Measurements from ENCODE around the gene EIF2B5. TPM values are rescaled to one million over a fixed set of nuclear protein-coding genes. Genes with fewer than 3 reads are reported as not detected.

Gene EIF2B5
- total and polyA plus RNA-seq, 9 of the 15 experiments (the other 6 are each of a cell fraction or from before 2014, with no cell fraction given): 19.1 to 92.4 (median 74.0) TPM

DNA sequence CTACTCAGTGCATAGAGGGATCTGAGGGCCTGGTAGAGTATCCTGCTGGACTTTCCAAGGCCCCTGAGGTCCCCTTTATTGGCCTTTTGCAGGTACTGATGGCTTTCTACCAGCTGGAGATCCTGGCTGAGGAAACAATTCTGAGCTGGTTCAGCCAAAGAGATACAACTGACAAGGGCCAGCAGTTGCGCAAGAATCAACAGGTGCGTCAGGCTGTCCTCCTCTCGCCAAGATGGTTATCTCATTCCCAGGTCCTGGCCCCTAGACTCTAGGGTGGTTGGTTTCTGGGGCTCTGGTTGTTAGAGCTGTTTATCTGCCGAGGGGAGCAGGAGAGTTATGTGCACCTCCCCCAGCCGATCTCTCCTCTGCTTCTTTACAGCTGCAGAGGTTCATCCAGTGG lies 9.3 kb downstream of the EIF2B5 start:
- ChIA-PET CTCF (ENCODE audit: low intra/inter-chr PET ratio) (interaction anchor here (1.0 kb wide), 1 partner anchor 250 kb away, joined by 3 read pairs; no protein-coding TSS in a partner anchor), POLR2A (interaction anchor here (0.7 to 4.1 kb wide), 7 partner anchors 9 to 249 kb away, joined by 3 to 48 read pairs (median 4); partner anchors contain the start of genes ABCF3, DVL3 and EIF2B5)
- H2AFZ ChIP-seq (ENCODE audit: low read depth, low read length): no peak overlapping the region
- FAIRE-seq: no peak
- H3K27me3 ChIP-seq (ENCODE audit: control insufficient read depth in 2 of 2, insufficient read depth in 2 of 2, low read length in 2 of 2): no peaks in the 10 kb centered on the region
- H3K4me1 ChIP-seq (replicated peaks in 1 of 2; ENCODE audit: control insufficient read depth in 2 of 2, insufficient read depth in 2 of 2, low read length in 2 of 2): peaks cover 0 to 3% of the 10 kb centered on the region in 2 experiments; a peak in 2 of 5 replicates
- in situ Hi-C loops (cut with MboI): no loop called here
- peaks cover 65% of the 10 kb centered on the region for H3K36me3 ChIP-seq (ENCODE audit: control insufficient read depth, insufficient read depth, low read length)
- no peak for DNase-seq (ENCODE audit: extremely low read depth in 1 of 4, low spot score in 3 of 4)
- 56% methylated on average over 5 of the region's 5 CpGs for WGBS (ENCODE audit: insufficient coverage, low coverage, missing lambda C conversion rate)
- H3K9me1 ChIP-seq (ENCODE audit: control insufficient read depth, insufficient read depth, low read length): peaks cover 2% of the 10 kb centered on the region
- no peak overlapping the region for H3K4me2 ChIP-seq (ENCODE audit: insufficient read depth, low read length)
- no peak overlapping the region for H3K27ac ChIP-seq (ENCODE audit: extremely low read depth, low read depth, low read length)
- intact Hi-C loops (cut with micrococcal nuclease): no loop called here
- H3K4me3 ChIP-seq: no peak overlapping the region
- H3K9ac ChIP-seq (ENCODE audit: insufficient read depth in 1 of 2, low read depth in 2 of 2, low read length in 2 of 2): no peak overlapping the region
- BruUV-seq (replicated peaks): no TSS peak
- no peaks in the 10 kb centered on the region for H3K9me3 ChIP-seq (replicated peaks; ENCODE audit: control insufficient read depth, insufficient read depth, low read depth, low read length)
- H4K20me1 ChIP-seq (replicated peaks; ENCODE audit: control insufficient read depth, insufficient read depth, low read length): no peaks in the 10 kb centered on the region
- H3K79me2 ChIP-seq (ENCODE audit: control insufficient read depth, insufficient read depth, low read length): no peaks in the 10 kb centered on the region
- TF ChIP-seq CEBPG (CRISPR knock-in tag; IDR thresholded peaks at IDR 0.05) (peak; percentile 48; the same call in 1 of the 2 replicates), CEBPG (tag; conservative IDR thresholded peaks at IDR 0.05 in 1 of 2, IDR thresholded peaks at IDR 0.05 in 1 of 2) (peak; percentile 67 to 94), CEBPB (tag; IDR thresholded peaks at IDR 0.05) (peak; percentile 95), ZFP30 (CRISPR knock-in tag; IDR thresholded peaks at IDR 0.05; ENCODE audit: borderline replicate concordance) (no peak)
- ATAC-seq: no peak; the same call in 2 of the 3 replicates

DNA sequence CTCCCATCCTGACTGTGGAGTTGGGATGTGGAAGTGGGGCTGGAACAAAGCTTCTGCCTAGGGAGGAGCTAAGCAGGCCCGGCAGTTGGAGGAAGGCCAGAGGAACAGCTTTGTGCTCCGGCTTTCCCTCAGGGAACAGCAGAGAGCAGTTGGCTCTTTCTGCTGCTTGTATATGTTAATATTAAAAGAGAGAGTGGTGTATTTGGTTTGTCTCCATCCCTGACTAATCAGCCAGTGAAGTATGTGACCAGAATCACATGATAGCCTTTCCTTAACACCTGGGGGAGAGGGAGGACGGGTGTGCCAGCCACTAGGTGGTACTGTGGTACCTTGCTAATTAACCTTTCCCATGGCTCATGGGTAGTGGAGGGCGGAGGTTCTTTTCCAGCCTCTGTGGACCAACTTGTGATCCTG lies 10.0 kb downstream of the EIF2B5 start:
- in situ Hi-C loops (cut with MboI): no loop called here
- no peaks in the 10 kb centered on the region for H3K79me2 ChIP-seq (ENCODE audit: control insufficient read depth, insufficient read depth, low read length)
- H4K20me1 ChIP-seq (replicated peaks; ENCODE audit: control insufficient read depth, insufficient read depth, low read length): no peaks in the 10 kb centered on the region
- ATAC-seq: peak; percentile 81
- peak; percentile 79 for FAIRE-seq
- H3K9me1 ChIP-seq (ENCODE audit: control insufficient read depth, insufficient read depth, low read length): peaks cover 2% of the 10 kb centered on the region
- no peak overlapping the region for H2AFZ ChIP-seq (ENCODE audit: low read depth, low read length)
- ChIA-PET POLR2A (interaction anchor here (0.9 to 4.1 kb wide), 4 partner anchors 10 to 124 kb away, joined by 3 to 48 read pairs (median 6); partner anchors contain the start of genes DVL3 and EIF2B5), CTCF (ENCODE audit: low intra/inter-chr PET ratio) (interaction anchor here (1.0 kb wide), 1 partner anchor 250 kb away, joined by 3 read pairs; no protein-coding TSS in a partner anchor)
- H3K9me3 ChIP-seq (replicated peaks; ENCODE audit: control insufficient read depth, insufficient read depth, low read depth, low read length): no peaks in the 10 kb centered on the region
- DNase-seq (ENCODE audit: extremely low read depth in 1 of 4, low spot score in 3 of 4): peak; percentile 33 to 58 (median 46)
- WGBS (ENCODE audit: insufficient coverage, low coverage, missing lambda C conversion rate): 73% methylated on average over 4 of the region's 4 CpGs
- H3K4me2 ChIP-seq (ENCODE audit: insufficient read depth, low read length): no peak overlapping the region
- no peak overlapping the region for H3K9ac ChIP-seq (ENCODE audit: insufficient read depth in 1 of 2, low read depth in 2 of 2, low read length in 2 of 2)
- intact Hi-C loops (cut with micrococcal nuclease): loop anchor here (1.0 to 5.0 kb wide), 2 partner anchors 97 to 139 kb away; no protein-coding TSS in a partner anchor
- no peak overlapping the region for H3K27ac ChIP-seq (ENCODE audit: extremely low read depth, low read depth, low read length)
- H3K4me3 ChIP-seq: no peak overlapping the region
- peaks cover 0 to 3% of the 10 kb centered on the region in 2 experiments; a peak in 2 of 5 replicates for H3K4me1 ChIP-seq (replicated peaks in 1 of 2; ENCODE audit: control insufficient read depth in 2 of 2, insufficient read depth in 2 of 2, low read length in 2 of 2)
- no TSS peak for BruUV-seq (replicated peaks)
- peaks cover 60% of the 10 kb centered on the region for H3K36me3 ChIP-seq (ENCODE audit: control insufficient read depth, insufficient read depth, low read length)
- H3K27me3 ChIP-seq (ENCODE audit: control insufficient read depth in 2 of 2, insufficient read depth in 2 of 2, low read length in 2 of 2): no peaks in the 10 kb centered on the region
- no peak for TF ChIP-seq SMARCC2 (IDR thresholded peaks at IDR 0.05; ENCODE audit: low read depth)
- TF ChIP-seq, protein P1, sequence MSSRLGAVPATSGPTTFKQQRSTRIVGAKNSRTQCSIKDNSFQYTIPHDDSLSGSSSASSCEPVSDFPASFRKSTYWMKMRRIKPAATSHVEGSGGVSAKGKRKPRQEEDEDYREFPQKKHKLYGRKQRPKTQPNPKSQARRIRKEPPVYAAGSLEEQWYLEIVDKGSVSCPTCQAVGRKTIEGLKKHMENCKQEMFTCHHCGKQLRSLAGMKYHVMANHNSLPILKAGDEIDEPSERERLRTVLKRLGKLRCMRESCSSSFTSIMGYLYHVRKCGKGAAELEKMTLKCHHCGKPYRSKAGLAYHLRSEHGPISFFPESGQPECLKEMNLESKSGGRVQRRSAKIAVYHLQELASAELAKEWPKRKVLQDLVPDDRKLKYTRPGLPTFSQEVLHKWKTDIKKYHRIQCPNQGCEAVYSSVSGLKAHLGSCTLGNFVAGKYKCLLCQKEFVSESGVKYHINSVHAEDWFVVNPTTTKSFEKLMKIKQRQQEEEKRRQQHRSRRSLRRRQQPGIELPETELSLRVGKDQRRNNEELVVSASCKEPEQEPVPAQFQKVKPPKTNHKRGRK (tag; IDR thresholded peaks at IDR 0.05): no peak
- TF ChIP-seq POLR2AphosphoS5 (IDR thresholded peaks at IDR 0.05; ENCODE audit: control insufficient read depth, insufficient read depth, low read depth, low read length): peak; percentile 12; the same call in 1 of the 2 replicates
- TF ChIP-seq SMC3 (conservative IDR thresholded peaks at IDR 0.05; ENCODE audit: insufficient read depth, low read depth, low read length): peak; percentile 48; the same call in 1 of the 2 replicates
- TF ChIP-seq, protein P2, sequence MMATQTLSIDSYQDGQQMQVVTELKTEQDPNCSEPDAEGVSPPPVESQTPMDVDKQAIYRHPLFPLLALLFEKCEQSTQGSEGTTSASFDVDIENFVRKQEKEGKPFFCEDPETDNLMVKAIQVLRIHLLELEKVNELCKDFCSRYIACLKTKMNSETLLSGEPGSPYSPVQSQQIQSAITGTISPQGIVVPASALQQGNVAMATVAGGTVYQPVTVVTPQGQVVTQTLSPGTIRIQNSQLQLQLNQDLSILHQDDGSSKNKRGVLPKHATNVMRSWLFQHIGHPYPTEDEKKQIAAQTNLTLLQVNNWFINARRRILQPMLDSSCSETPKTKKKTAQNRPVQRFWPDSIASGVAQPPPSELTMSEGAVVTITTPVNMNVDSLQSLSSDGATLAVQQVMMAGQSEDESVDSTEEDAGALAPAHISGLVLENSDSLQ (IDR thresholded peaks at IDR 0.05): no peak
- peak; percentile 14; the same call in 1 of the 2 replicates for TF ChIP-seq TOE1 (IDR thresholded peaks at IDR 0.05; ENCODE audit: borderline replicate concordance)
- no peak for TF ChIP-seq TOE1 (CRISPR knock-in tag; IDR thresholded peaks at IDR 0.05; ENCODE audit: borderline replicate concordance, low read depth)
